ENCODE data around the gene FGD2.

DNA sequence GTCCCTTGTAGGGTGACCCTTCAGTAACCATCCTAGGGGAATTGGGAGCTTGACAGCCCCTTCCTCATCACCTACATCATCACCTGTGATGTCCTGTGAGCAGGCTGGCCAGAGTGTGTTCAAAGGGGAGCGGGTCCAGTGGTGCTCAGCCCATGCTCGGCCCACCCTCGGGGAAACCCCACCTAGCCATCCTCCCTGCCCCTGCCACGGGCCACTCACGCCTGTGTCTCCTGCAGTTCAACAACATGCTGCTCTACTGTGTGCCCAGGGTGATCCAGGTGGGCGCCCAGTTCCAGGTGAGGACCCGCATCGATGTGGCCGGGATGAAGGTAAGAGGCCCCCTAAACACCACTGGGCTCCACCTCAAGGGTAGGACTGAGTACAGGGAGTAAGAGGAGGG lies 10.1 kb downstream of the FGD2 start:
- TF ChIP-seq, protein P1, sequence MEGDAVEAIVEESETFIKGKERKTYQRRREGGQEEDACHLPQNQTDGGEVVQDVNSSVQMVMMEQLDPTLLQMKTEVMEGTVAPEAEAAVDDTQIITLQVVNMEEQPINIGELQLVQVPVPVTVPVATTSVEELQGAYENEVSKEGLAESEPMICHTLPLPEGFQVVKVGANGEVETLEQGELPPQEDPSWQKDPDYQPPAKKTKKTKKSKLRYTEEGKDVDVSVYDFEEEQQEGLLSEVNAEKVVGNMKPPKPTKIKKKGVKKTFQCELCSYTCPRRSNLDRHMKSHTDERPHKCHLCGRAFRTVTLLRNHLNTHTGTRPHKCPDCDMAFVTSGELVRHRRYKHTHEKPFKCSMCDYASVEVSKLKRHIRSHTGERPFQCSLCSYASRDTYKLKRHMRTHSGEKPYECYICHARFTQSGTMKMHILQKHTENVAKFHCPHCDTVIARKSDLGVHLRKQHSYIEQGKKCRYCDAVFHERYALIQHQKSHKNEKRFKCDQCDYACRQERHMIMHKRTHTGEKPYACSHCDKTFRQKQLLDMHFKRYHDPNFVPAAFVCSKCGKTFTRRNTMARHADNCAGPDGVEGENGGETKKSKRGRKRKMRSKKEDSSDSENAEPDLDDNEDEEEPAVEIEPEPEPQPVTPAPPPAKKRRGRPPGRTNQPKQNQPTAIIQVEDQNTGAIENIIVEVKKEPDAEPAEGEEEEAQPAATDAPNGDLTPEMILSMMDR (IDR thresholded peaks at IDR 0.05; ENCODE audit: poor library complexity, severe bottlenecking): no peak
- TF ChIP-seq POLR2AphosphoS5 (IDR thresholded peaks at IDR 0.05): no peak
- no peak for TF ChIP-seq TAF1 (IDR thresholded peaks at IDR 0.05; ENCODE audit: low read depth)
- TF ChIP-seq RAD21 (conservative IDR thresholded peaks at IDR 0.05): no peak
- no peak for TF ChIP-seq SMC3 (conservative IDR thresholded peaks at IDR 0.05; ENCODE audit: poor library complexity)
- TF ChIP-seq EP300 (conservative IDR thresholded peaks at IDR 0.05; ENCODE audit: poor library complexity, severe bottlenecking): no peak

Data from neural cell (in vitro differentiated cells).